Common myeloid progenitor, CD34-positive (primary cell): Measurements from ENCODE around the gene PM20D2.

Experiments used
- CTCF ChIA-PET: fragments of 350-600 bp; sonication (Branson Sonifier 250); formaldehyde crosslinking; loops from one replicate; lab custom pipeline; 2021; ENCODE audit warnings: antibody characterized with exemption; lab: Charles Lee
- POLR2A ChIA-PET: fragments of 350-600 bp; sonication (Branson Sonifier 250); formaldehyde crosslinking; loops from one replicate; lab custom pipeline; 2021; ENCODE audit warnings: antibody characterized with exemption; lab: Charles Lee
- DNase-seq, 3 donors: peaks; one replicate each; pipeline versions ENCODE4 v3.0.0 to v3.0.0-alpha.2; 2013
- H3K27ac ChIP-seq, 2 experiments: 1 replicate in 1 of 2; 2 replicates in 1 of 2; pipeline ENCODE4 v1.7.0; 2013; ENCODE audit warnings: inconsistent platforms in 2 of 2, low read length in 2 of 2, mild to moderate bottlenecking in 2 of 2, low read depth in 1 of 2, moderate library complexity in 1 of 2; ENCODE audit not compliant: severe bottlenecking in 2 of 2, insufficient read depth in 1 of 2, poor library complexity in 1 of 2
- H3K27me3 ChIP-seq, 5 experiments: replicated peaks in 2 of 5; 1 replicate in 3 of 5; 2 replicates in 2 of 5; pipeline versions ENCODE4 v1.6.1 to v1.7.0; 2013; ENCODE audit warnings: low read length in 4 of 5, mild to moderate bottlenecking in 2 of 5, moderate library complexity in 2 of 5, inconsistent platforms in 1 of 5; ENCODE audit not compliant: insufficient read depth in 5 of 5, control insufficient read depth in 4 of 5
- H3K36me3 ChIP-seq, 4 experiments: 1 replicate in 2 of 4; 2 replicates in 2 of 4; pipeline versions ENCODE4 v1.6.1 to v1.7.0; 2013; ENCODE audit warnings: low read length in 3 of 4, control low read depth in 1 of 4, mild to moderate bottlenecking in 1 of 4; ENCODE audit not compliant: control insufficient read depth in 4 of 4, insufficient read depth in 4 of 4
- H3K4me1 ChIP-seq, 4 experiments: 1 replicate in 3 of 4; 2 replicates in 1 of 4; pipeline versions ENCODE4 v1.6.1 to v1.7.1; 2013; ENCODE audit warnings: low read length in 3 of 4, mild to moderate bottlenecking in 3 of 4, control low read depth in 1 of 4, inconsistent platforms in 1 of 4, moderate library complexity in 1 of 4; ENCODE audit not compliant: control insufficient read depth in 4 of 4, insufficient read depth in 4 of 4; ENCODE audit errors: control extremely low read depth in 1 of 4
- H3K4me3 ChIP-seq, 7 experiments: 1 replicate in 4 of 7; 2 replicates in 3 of 7; pipeline versions ENCODE4 v1.5.1 to v1.7.0; 2013; ENCODE audit warnings: mild to moderate bottlenecking in 7 of 7, low read length in 6 of 7, moderate library complexity in 6 of 7, inconsistent platforms in 2 of 7, low read depth in 2 of 7, control low read depth in 1 of 7; ENCODE audit not compliant: insufficient read depth in 4 of 7, control insufficient read depth in 1 of 7; ENCODE audit errors: extremely low read depth in 1 of 7
- H3K9me3 ChIP-seq, 5 experiments: 1 replicate in 4 of 5; 2 replicates in 1 of 5; pipeline versions ENCODE4 v1.6.1 to v1.7.1; 2013; ENCODE audit warnings: low read length in 4 of 5, mild to moderate bottlenecking in 2 of 5, inconsistent platforms in 1 of 5, low read depth in 1 of 5, moderate library complexity in 1 of 5; ENCODE audit not compliant: control insufficient read depth in 4 of 5, insufficient read depth in 2 of 5; ENCODE audit errors: control extremely low read depth in 1 of 5
- WGBS: methylation state at CpG from one replicate; pipeline ENCODE4 v1.1.5; 2013; ENCODE audit not compliant: insufficient coverage; 5-methylcytosine and 5-hydroxymethylcytosine counted together

The PM20D2 gene

GRCh38 chr6:89180112-89180511, 34.3 kb downstream of the PM20D2 start:
- no peak overlapping the region for H3K4me3 ChIP-seq
- H3K9me3 ChIP-seq, result no peaks in the 10 kb centered on the region
- ChIA-PET CTCF (interaction anchor here (1.4 kb wide), 1 partner anchor 198 kb away, joined by 3 read pairs; no protein-coding TSS in a partner anchor), POLR2A (no interaction called here)
- H3K4me1 ChIP-seq, result no peaks in the 10 kb centered on the region
- no peak overlapping the region for H3K27ac ChIP-seq
- peaks cover 0 to 2% (median 0%) of the 10 kb centered on the region in 5 experiments for H3K27me3 ChIP-seq
- WGBS, result 97% methylated on average over 13 of the region's 13 CpGs
- no peak for DNase-seq
- H3K36me3 ChIP-seq, result no peaks in the 10 kb centered on the region

GRCh38 chr6:89180971-89181370, 35.1 kb downstream of the PM20D2 start:
- Histone ChIP-seq H3K9me3 (no peaks in the 10 kb centered on the region), H3K4me1 (no peaks in the 10 kb centered on the region), H3K27ac (no peak overlapping the region), H3K4me3 (no peak overlapping the region), H3K27me3 (peaks cover 0 to 2% (median 0%) of the 10 kb centered on the region in 5 experiments), H3K36me3 (no peaks in the 10 kb centered on the region)
- no peak for DNase-seq
- CTCF ChIA-PET, result interaction anchor here (1.1 kb wide), 1 partner anchor 10 kb away, joined by 4 read pairs; no protein-coding TSS in a partner anchor
- POLR2A ChIA-PET, result no interaction called here
- 92% methylated on average over 1 of the region's 1 CpG for WGBS

- POLR2A ChIA-PET, result no interaction called here
- H3K27ac ChIP-seq, result no peak overlapping the region
- H3K9me3 ChIP-seq, result no peaks in the 10 kb centered on the region
Measured at GRCh38 chr6:89183294-89183693, 37.4 kb downstream of the PM20D2 start.

GRCh38 chr6:89184344-89184743, 38.5 kb downstream of the PM20D2 start:
- Histone ChIP-seq H3K27me3 (peaks cover 0 to 2% (median 0%) of the 10 kb centered on the region in 5 experiments), H3K4me3 (no peak overlapping the region), H3K36me3 (no peaks in the 10 kb centered on the region), H3K4me1 (no peaks in the 10 kb centered on the region), H3K9me3 (no peaks in the 10 kb centered on the region), H3K27ac (no peak overlapping the region)
- POLR2A ChIA-PET, result no interaction called here
- CTCF ChIA-PET, result no interaction called here
- DNase-seq, result no peak
- whole genome bisulfite sequencing, result 96% methylated on average over 7 of the region's 9 CpGs

More at GRCh38 chr6:89183294-89183693, 37.4 kb downstream of the PM20D2 start:
- Histone ChIP-seq H3K27me3 (peaks cover 0 to 2% (median 0%) of the 10 kb centered on the region in 5 experiments), H3K36me3 (no peaks in the 10 kb centered on the region), H3K4me3 (no peak overlapping the region), H3K4me1 (no peaks in the 10 kb centered on the region)
- CTCF ChIA-PET, result interaction anchor here (0.7 to 1.0 kb wide), 2 partner anchors 37 to 152 kb away, joined by 3 read pairs; no protein-coding TSS in a partner anchor
- DNase-seq, result no peak
- no CpG with 5 or more reads among the region's 2 CpGs for WGBS

GRCh38 chr6:89186762-89187161, 40.9 kb downstream of the PM20D2 start:
- DNase-seq, result no peak
- ChIA-PET CTCF (no interaction called here), POLR2A (no interaction called here)
- Histone ChIP-seq H3K4me1 (no peaks in the 10 kb centered on the region), H3K9me3 (no peaks in the 10 kb centered on the region), H3K36me3 (no peaks in the 10 kb centered on the region), H3K27me3 (peaks cover 0 to 2% (median 0%) of the 10 kb centered on the region in 5 experiments), H3K4me3 (no peak overlapping the region), H3K27ac (no peak overlapping the region)
- WGBS, result 100% methylated on average over 1 of the region's 2 CpGs

GRCh38 chr6:89187504-89187903, 41.6 kb downstream of the PM20D2 start:
- WGBS, result 93% methylated on average over 3 of the region's 5 CpGs
- no peaks in the 10 kb centered on the region for H3K9me3 ChIP-seq
- H3K36me3 ChIP-seq, result no peaks in the 10 kb centered on the region
- no peak overlapping the region for H3K27ac ChIP-seq
- H3K4me1 ChIP-seq, result no peaks in the 10 kb centered on the region
- H3K4me3 ChIP-seq, result no peak overlapping the region
- no peak for DNase-seq
- CTCF ChIA-PET, result no interaction called here
- POLR2A ChIA-PET, result no interaction called here
- H3K27me3 ChIP-seq, result peaks cover 0 to 2% (median 0%) of the 10 kb centered on the region in 5 experiments

- Histone ChIP-seq H3K36me3 (no peaks in the 10 kb centered on the region), H3K4me1 (no peaks in the 10 kb centered on the region), H3K9me3 (peaks cover 2 to 17% (median 4%) of the 10 kb centered on the region in 5 experiments), H3K4me3 (no peak overlapping the region), H3K27me3 (no peaks in the 10 kb centered on the region), H3K27ac (no peak overlapping the region)
- DNase-seq, result no peak
- CTCF ChIA-PET, result no interaction called here
- POLR2A ChIA-PET, result no interaction called here
- no CpG with 5 or more reads among the region's 5 CpGs for WGBS
Measured at GRCh38 chr6:89190741-89191140, 44.9 kb downstream of the PM20D2 start.
